A549 (cell line): ENCODE results near the gene PTCD1. TPM values are rescaled to one million over a fixed set of nuclear protein-coding genes. Genes with fewer than 3 reads are reported as not detected.

ENCODE experiments used
- ATAC-seq, 2 experiments: fragments of 200-7000 bp in 1 of 2; fragments of >200 bp in 1 of 2; cut with Nextera tagmentation in 1 of 2; cut with Tn5 transposase in 1 of 2; 3 replicates each; pipeline versions ENCODE4 v1.8.0 to v1.9.1; 2018 to 2020; ENCODE audit warnings: mild to moderate bottlenecking in 1 of 2, moderate library complexity in 1 of 2
- CTCF ChIA-PET: fragments of 300-600 bp; sonication (Branson Sonifier 250); formaldehyde crosslinking; extraction: SDS; loops from one replicate; lab custom pipeline; 2021; ENCODE audit warnings: antibody characterized with exemption, inconsistent platforms; lab: Yijun Ruan, JAX
- POLR2A ChIA-PET: fragments of 350-600 bp; formaldehyde crosslinking; extraction: SDS; loops from one replicate; lab custom pipeline; 2021; ENCODE audit warnings: antibody characterized with exemption, inconsistent platforms; lab: Yijun Ruan, JAX
- DNase-seq, 2 experiments: peaks; one replicate each; pipeline versions ENCODE4 v3.0.0 to v3.0.0-alpha.2; 2011 to 2016; ENCODE audit warnings: low read depth in 1 of 2, low spot score in 1 of 2
- FAIRE-seq: peaks from 2 replicates; lab custom pipeline; 2011; peaks lifted over from hg19 to GRCh38; lab: Jason Lieb, UNC
- H3K27ac ChIP-seq, 2 experiments: fragments of >200 bp; sonication (Bioruptor Twin); formaldehyde crosslinking; 3 replicates each; pipeline ENCODE4 v1.5.1; 2016 to 2017
- H3K4me1 ChIP-seq: fragments of >200 bp; sonication (Bioruptor Twin); formaldehyde crosslinking; 3 replicates; pipeline ENCODE4 v1.6.1; 2016
- H3K4me2 ChIP-seq: fragments of >200 bp; sonication (Bioruptor Twin); formaldehyde crosslinking; 3 replicates; pipeline ENCODE4 v1.6.1; 2016
- H3K4me3 ChIP-seq: fragments of >200 bp; sonication (Bioruptor Twin); formaldehyde crosslinking; 3 replicates; pipeline ENCODE4 v1.5.1; 2016
- H3K9me3 ChIP-seq: fragments of >200 bp; sonication (Bioruptor Twin); formaldehyde crosslinking; 3 replicates; pipeline ENCODE4 v1.6.1; 2016
- CTCF ChIP-seq: fragments of >200 bp; sonication (Bioruptor Twin); formaldehyde crosslinking; IDR thresholded peaks from 3 replicates; pipeline ENCODE4 v1.5.1; 2016
- E2F6 ChIP-seq: IDR thresholded peaks from 2 replicates; pipeline ENCODE4 v1.6.1; 2012; ENCODE audit warnings: low read depth, borderline replicate concordance
- ELK1 ChIP-seq: fragments of 150-350 bp; IDR thresholded peaks from 2 replicates; pipeline ENCODE4 v1.6.1; 2014; ENCODE audit warnings: low read depth, mild to moderate bottlenecking, low read length
- ESRRA ChIP-seq: fragments of 150-350 bp; IDR thresholded peaks from 2 replicates; pipeline ENCODE4 v1.6.1; 2014; ENCODE audit warnings: mild to moderate bottlenecking, low read length, borderline replicate concordance
- FOSL2 ChIP-seq, 2 experiments: fragments of 450-650 bp in 1 of 2; fragments of >200 bp in 1 of 2; sonication (Bioruptor Twin) in 1 of 2; formaldehyde crosslinking; IDR thresholded peaks; 2 replicates each; pipeline versions ENCODE4 v1.5.0 to v1.6.1; 2016 to 2020; ENCODE audit warnings: mild to moderate bottlenecking in 1 of 2, moderate library complexity in 1 of 2
- HDAC2 ChIP-seq: fragments of 200-600 bp; sonication (generic); IDR thresholded peaks from 2 replicates; pipeline ENCODE4 v1.6.1; 2016
- HMGXB4 ChIP-seq: fragments of 250-450 bp; sonication (Bioruptor Pico); IDR thresholded peaks from 2 replicates; pipeline ENCODE4 v1.5.0; 2021; ENCODE audit warnings: mild to moderate bottlenecking, moderate library complexity, borderline replicate concordance
- HOXA7 ChIP-seq: fragments of 250-450 bp; sonication (Bioruptor Pico); IDR thresholded peaks from 2 replicates; pipeline ENCODE4 v1.5.0; 2020; ENCODE audit warnings: mild to moderate bottlenecking, moderate library complexity
- HOXB5 ChIP-seq: fragments of 250-450 bp; sonication (Bioruptor Pico); IDR thresholded peaks from 2 replicates; pipeline ENCODE4 v1.5.0; 2020; ENCODE audit warnings: mild to moderate bottlenecking, moderate library complexity
- JUNB ChIP-seq: fragments of >200 bp; sonication (Bioruptor Twin); formaldehyde crosslinking; IDR thresholded peaks from 2 replicates; pipeline ENCODE4 v1.6.1; 2016
- KDM1A ChIP-seq: fragments of 200-600 bp; sonication (generic); IDR thresholded peaks from 2 replicates; pipeline ENCODE4 v1.6.1; 2016; ENCODE audit warnings: low read depth, mild to moderate bottlenecking
- KDM5A ChIP-seq: fragments of 200-600 bp; sonication (generic); IDR thresholded peaks from 2 replicates; pipeline ENCODE4 v1.6.1; 2016; ENCODE audit warnings: antibody characterized with exemption, mild to moderate bottlenecking
- MAX ChIP-seq: IDR thresholded peaks from 2 replicates; pipeline ENCODE4 v1.6.1; 2012
- NFE2L2 ChIP-seq: fragments of 150-350 bp; conservative IDR thresholded peaks from 2 replicates; pipeline ENCODE4 v1.6.1; 2014; ENCODE audit warnings: low read length
- NPAS2 ChIP-seq: fragments of 250-450 bp; sonication (Bioruptor Pico); IDR thresholded peaks from 2 replicates; pipeline ENCODE4 v1.8.0; 2022; ENCODE audit warnings: mild to moderate bottlenecking, moderate library complexity, borderline replicate concordance
- POLR2A ChIP-seq: IDR thresholded peaks from 2 replicates; pipeline ENCODE4 v1.6.1; 2012; ENCODE audit warnings: mild to moderate bottlenecking, low read length
- POLR2AphosphoS2 ChIP-seq: conservative IDR thresholded peaks from 2 replicates; pipeline ENCODE4 v1.6.1; 2012; ENCODE audit warnings: low read length, improper control_type of control experiment, inconsistent platforms
- RAD21 ChIP-seq, 2 experiments: fragments of >200 bp in 1 of 2; sonication (Bioruptor Twin) in 1 of 2; formaldehyde crosslinking in 1 of 2; IDR thresholded peaks in 1 of 2; conservative IDR thresholded peaks in 1 of 2; 2 replicates in 1 of 2; 3 replicates in 1 of 2; pipeline ENCODE4 v1.6.1; 2012 to 2018; ENCODE audit warnings: inconsistent platforms in 1 of 2
- RARB ChIP-seq: fragments of 250-450 bp; sonication (Bioruptor Pico); IDR thresholded peaks from 2 replicates; pipeline ENCODE4 v1.8.0; 2021; ENCODE audit warnings: mild to moderate bottlenecking, moderate library complexity
- SREBF2 ChIP-seq: fragments of 450-650 bp; IDR thresholded peaks from 2 replicates; pipeline ENCODE4 v1.6.1; 2014; ENCODE audit warnings: mild to moderate bottlenecking, moderate library complexity
- TP53 ChIP-seq: fragments of 250-450 bp; sonication (Bioruptor Pico); IDR thresholded peaks from 2 replicates; pipeline ENCODE4 v1.5.0; 2021; ENCODE audit warnings: mild to moderate bottlenecking, moderate library complexity
- WGBS: methylation state at CpG from one replicate; pipeline ENCODE4 v1.1.6; 2017; ENCODE audit errors: missing lambda C conversion rate; 5-methylcytosine and 5-hydroxymethylcytosine counted together
- polyA plus RNA-seq, 4 experiments: library from polyadenylated mRNA; depleted of rRNA in 3 of 4; stranded (reverse); fragments of >200 nt; fragmentation: RNase III in 1 of 4; extraction: RNeasy Plus Mini Kit Qiagen cat#74134 plus additional on column Dnase treatment in 1 of 4; gene quantifications; 2 replicates in 3 of 4; 3 replicates in 1 of 4; pipeline ENCODE4 v1.2.3, GENCODE V29; 2011 to 2017

The PTCD1 gene
- polyA plus RNA-seq, 2 of the 4 experiments (the other 2 are of a cell fraction): 3.9 to 5.4 TPM

GRCh38 chr7:99407872-99408378 is 30.7 kb downstream of the PTCD1 start:
- peak; percentile 46 to 51 for DNase-seq
- TF ChIP-seq ELK1: no peak
- TF ChIP-seq HMGXB4 (CRISPR knock-in tag): no peak
- TF ChIP-seq MAX: peak; percentile 47; the same call in 1 of the 2 replicates
- TF ChIP-seq TP53: 0 out of 2 replicates have a peak, but pooled peaks have one; percentile 32
- TF ChIP-seq FOSL2 (IDR thresholded peaks at IDR 0.05): no peak
- TF ChIP-seq FOSL2 (CRISPR knock-in tag; IDR thresholded peaks at IDR 0.05): peak; percentile 44
- Histone ChIP-seq H3K9me3 (no peaks in the 10 kb centered on the region), H3K27ac (peak overlapping the region; percentile 97 to 98), H3K4me1 (peaks cover 34% of the 10 kb centered on the region), H3K4me3 (peak overlapping the region; percentile 99), H3K4me2 (peak overlapping the region; percentile 95)
- ATAC-seq: peak; percentile 43 to 66
- under 1% methylated on average over 22 of the region's 28 CpGs for WGBS
- no peak for FAIRE-seq
- POLR2A ChIA-PET: interaction anchor here (1.3 to 2.5 kb wide), 7 partner anchors 8 to 769 kb away, joined by 3 to 23 read pairs (median 12); partner anchors contain the start of genes ARPC1B, CPSF4, GPC2 and PTCD1
- CTCF ChIA-PET: interaction anchor here (0.7 to 1.7 kb wide), 5 partner anchors 10 to 97 kb away, joined by 3 to 6 read pairs (median 3); no protein-coding TSS in a partner anchor

GRCh38 chr7:99406557-99406956 is 32.0 kb downstream of the PTCD1 start:
- TF ChIP-seq POLR2A (no peak), NFE2L2 (no peak), HDAC2 (no peak), SREBF2 (no peak), RARB (CRISPR knock-in tag) (no peak), JUNB (no peak), POLR2AphosphoS2 (no peak), HOXB5 (CRISPR knock-in tag) (no peak), KDM1A (no peak), RAD21 (conservative IDR thresholded peaks at IDR 0.05 in 1 of 2, IDR thresholded peaks at IDR 0.05 in 1 of 2) (no peak), NPAS2 (CRISPR knock-in tag) (no peak), ESRRA (no peak), KDM5A (no peak), E2F6 (no peak), HOXA7 (CRISPR knock-in tag) (no peak)
- no peaks in the 10 kb centered on the region for H3K9me3 ChIP-seq
- DNase-seq: no peak
- WGBS: 100% methylated on average over 1 of the region's 1 CpG
- FAIRE-seq: no peak
- H3K4me2 ChIP-seq: peak overlapping the region; percentile 95
- no peak overlapping the region for H3K27ac ChIP-seq
- POLR2A ChIA-PET: interaction anchor here (1.5 kb wide), 1 partner anchor 9 kb away, joined by 3 read pairs; no protein-coding TSS in a partner anchor
- H3K4me3 ChIP-seq: peak overlapping the region; percentile 99; the same call in 1 of the 3 replicates
- CTCF ChIA-PET: interaction anchor here (1.1 to 2.1 kb wide), 4 partner anchors 8 to 54 kb away, joined by 3 to 5 read pairs (median 4); no protein-coding TSS in a partner anchor
- peaks cover 34% of the 10 kb centered on the region for H3K4me1 ChIP-seq
- no peak for ATAC-seq

- no peak overlapping the region for H3K4me3 ChIP-seq
- no peak overlapping the region for H3K4me2 ChIP-seq
- ATAC-seq (no peak), FAIRE-seq (no peak), DNase-seq (no peak)
- no peak for TF ChIP-seq CTCF
- ChIA-PET CTCF (interaction anchor here (1.1 to 1.4 kb wide), 3 partner anchors 8 to 13 kb away, joined by 3 to 5 read pairs (median 4); no protein-coding TSS in a partner anchor), POLR2A (no interaction called here)
- no peaks in the 10 kb centered on the region for H3K9me3 ChIP-seq
- 91% methylated on average over 10 of the region's 10 CpGs for WGBS
- peaks cover 23% of the 10 kb centered on the region for H3K4me1 ChIP-seq
- H3K27ac ChIP-seq: no peak overlapping the region
Measured at GRCh38 chr7:99404977-99405320, 33.6 kb downstream of the PTCD1 start.
